Breast epithelium (tissue), 3 donors: ENCODE results near the gene SNX25.
"Not testable (repeated sequence)": the region's sequence is repeated elsewhere in the genome, so short reads cannot be mapped to it uniquely, and the experiment has no call there.

Experiments used
- POLR2AphosphoS5 ChIP-seq, 3 donors: sonication (generic); formaldehyde crosslinking; IDR thresholded peaks; one replicate each; pipeline ENCODE4 v1.6.1; 2017; ENCODE audit warnings: antibody characterized with exemption in 3 of 3
- TF ChIP-seq, protein P1 (sequence below), 3 donors: fragments of 450-650 bp; IDR thresholded peaks; one replicate each; pipeline ENCODE4 v1.5.1; 2016 to 2017; ENCODE audit warnings: antibody characterized with exemption in 3 of 3, mild to moderate bottlenecking in 3 of 3, moderate library complexity in 3 of 3

DNA sequence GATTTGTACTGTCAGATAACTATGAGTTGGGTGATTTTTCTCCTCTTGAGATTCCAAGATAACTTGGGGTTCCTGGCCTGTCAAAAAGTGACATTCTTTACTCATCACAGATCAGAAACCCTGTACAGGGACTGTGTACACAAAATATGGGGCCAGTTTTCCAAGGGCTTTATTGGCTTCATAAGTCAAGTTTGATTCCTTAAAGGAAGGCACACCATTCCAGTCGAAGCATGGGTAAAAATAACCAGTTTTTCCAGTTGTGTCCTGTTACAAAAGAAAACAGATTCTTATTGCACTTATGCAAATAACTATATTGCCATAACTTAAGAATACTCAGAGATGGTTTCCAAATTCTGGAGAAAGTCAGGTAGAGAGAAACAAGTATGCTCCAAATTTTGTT is 116.3 kb downstream of the SNX25 start:
- TF ChIP-seq, protein P1, sequence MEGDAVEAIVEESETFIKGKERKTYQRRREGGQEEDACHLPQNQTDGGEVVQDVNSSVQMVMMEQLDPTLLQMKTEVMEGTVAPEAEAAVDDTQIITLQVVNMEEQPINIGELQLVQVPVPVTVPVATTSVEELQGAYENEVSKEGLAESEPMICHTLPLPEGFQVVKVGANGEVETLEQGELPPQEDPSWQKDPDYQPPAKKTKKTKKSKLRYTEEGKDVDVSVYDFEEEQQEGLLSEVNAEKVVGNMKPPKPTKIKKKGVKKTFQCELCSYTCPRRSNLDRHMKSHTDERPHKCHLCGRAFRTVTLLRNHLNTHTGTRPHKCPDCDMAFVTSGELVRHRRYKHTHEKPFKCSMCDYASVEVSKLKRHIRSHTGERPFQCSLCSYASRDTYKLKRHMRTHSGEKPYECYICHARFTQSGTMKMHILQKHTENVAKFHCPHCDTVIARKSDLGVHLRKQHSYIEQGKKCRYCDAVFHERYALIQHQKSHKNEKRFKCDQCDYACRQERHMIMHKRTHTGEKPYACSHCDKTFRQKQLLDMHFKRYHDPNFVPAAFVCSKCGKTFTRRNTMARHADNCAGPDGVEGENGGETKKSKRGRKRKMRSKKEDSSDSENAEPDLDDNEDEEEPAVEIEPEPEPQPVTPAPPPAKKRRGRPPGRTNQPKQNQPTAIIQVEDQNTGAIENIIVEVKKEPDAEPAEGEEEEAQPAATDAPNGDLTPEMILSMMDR (IDR thresholded peaks at IDR 0.05), result not testable (repeated sequence)
- not testable (repeated sequence) for TF ChIP-seq POLR2AphosphoS5 (IDR thresholded peaks at IDR 0.05)
